Brain microvascular endothelial cell (primary cell): ENCODE data around the gene CLEC4A.
"Not testable (repeated sequence)": the region's sequence is repeated elsewhere in the genome, so short reads cannot be mapped to it uniquely, and the experiment has no call there.

Experiments used
- DNase-seq: peaks from one replicate; pipeline ENCODE4 v3.0.0-alpha.2; 2020
- H3K27ac ChIP-seq: fragments of 250-450 bp; sonication (Bioruptor Pico); 2 replicates; pipeline ENCODE4 v1.5.1; 2020; ENCODE audit warnings: mild to moderate bottlenecking, moderate library complexity
- H3K27me3 ChIP-seq: fragments of 250-450 bp; sonication (Bioruptor Pico); replicated peaks from 2 replicates; pipeline ENCODE4 v1.5.1; 2020; ENCODE audit warnings: mild to moderate bottlenecking
- H3K36me3 ChIP-seq: fragments of 250-450 bp; sonication (Bioruptor Pico); replicated peaks from 2 replicates; pipeline ENCODE4 v1.5.1; 2020; ENCODE audit warnings: mild to moderate bottlenecking
- H3K4me3 ChIP-seq: 2 replicates; pipeline ENCODE4 v1.5.1; 2011; ENCODE audit warnings: low read depth, mild to moderate bottlenecking, control low read depth, low read length, moderate library complexity
- CTCF ChIP-seq: IDR thresholded peaks from 2 replicates; pipeline ENCODE4 v1.5.1; 2011; ENCODE audit warnings: low read depth, mild to moderate bottlenecking, moderate library complexity, low read length, control low read depth, inconsistent platforms; ENCODE audit errors: missing control alignments
- in situ Hi-C: cut with HindIII; loops from 2 replicates; pipeline ENCODE4 v1.10.0; 2017; ENCODE audit warnings: low sequenced_read_pairs, low pct_ligation_motif_present

Gene CLEC4A

GRCh38 chr12:8089716-8090115 lies 33.7 kb upstream of the CLEC4A start:
- no peak for TF ChIP-seq CTCF
- Histone ChIP-seq H3K27me3 (no peaks in the 10 kb centered on the region), H3K27ac (no peak overlapping the region), H3K36me3 (peaks cover 38% of the 10 kb centered on the region), H3K4me3 (no peak overlapping the region)
- in situ Hi-C loops: no loop called here
- no peak for DNase-seq

GRCh38 chr12:8093291-8093690 lies 30.1 kb upstream of the CLEC4A start:
- Histone ChIP-seq H3K36me3 (peaks cover 52% of the 10 kb centered on the region), H3K27ac (no peak overlapping the region), H3K27me3 (no peaks in the 10 kb centered on the region), H3K4me3 (no peak overlapping the region)
- DNase-seq: no peak
- TF ChIP-seq CTCF: no peak
- in situ Hi-C loops: no loop called here

GRCh38 chr12:8096281-8096915 lies 27.0 kb upstream of the CLEC4A start:
- Histone ChIP-seq H3K36me3 (peaks cover 41% of the 10 kb centered on the region), H3K27ac (no peak overlapping the region), H3K4me3 (no peak overlapping the region), H3K27me3 (no peaks in the 10 kb centered on the region)
- in situ Hi-C loops: no loop called here
- no peak for TF ChIP-seq CTCF
- DNase-seq: no peak

GRCh38 chr12:8099235-8099634 lies 24.2 kb upstream of the CLEC4A start:
- no peak for DNase-seq
- no peak overlapping the region for H3K27ac ChIP-seq
- H3K36me3 ChIP-seq: peaks cover 19% of the 10 kb centered on the region
- H3K4me3 ChIP-seq: no peak overlapping the region
- in situ Hi-C loops: no loop called here
- TF ChIP-seq CTCF: no peak
- H3K27me3 ChIP-seq: no peaks in the 10 kb centered on the region

- Histone ChIP-seq H3K27ac (no peak overlapping the region), H3K4me3 (no peak overlapping the region), H3K36me3 (no peaks in the 10 kb centered on the region), H3K27me3 (no peaks in the 10 kb centered on the region)
- in situ Hi-C loops: no loop called here
- TF ChIP-seq CTCF: peak; percentile 98
- DNase-seq: peak; percentile 76
Measured at GRCh38 chr12:8108808-8109398, 14.5 kb upstream of the CLEC4A start.

GRCh38 chr12:8113117-8113516 lies 10.3 kb upstream of the CLEC4A start:
- in situ Hi-C loops, H3K4me3 ChIP-seq, H3K27ac ChIP-seq, DNase-seq, H3K36me3 ChIP-seq, H3K27me3 ChIP-seq: not testable (repeated sequence)
